ENCODE data around the gene NSMF. TPM values are rescaled to one million over a fixed set of nuclear protein-coding genes. Genes with fewer than 3 reads are reported as not detected.

Gene NSMF
- polyA plus RNA-seq, 1 donor (not counting 4 experiments of a cell fraction or from before 2014, with no cell fraction given): 29.5 TPM

DNA sequence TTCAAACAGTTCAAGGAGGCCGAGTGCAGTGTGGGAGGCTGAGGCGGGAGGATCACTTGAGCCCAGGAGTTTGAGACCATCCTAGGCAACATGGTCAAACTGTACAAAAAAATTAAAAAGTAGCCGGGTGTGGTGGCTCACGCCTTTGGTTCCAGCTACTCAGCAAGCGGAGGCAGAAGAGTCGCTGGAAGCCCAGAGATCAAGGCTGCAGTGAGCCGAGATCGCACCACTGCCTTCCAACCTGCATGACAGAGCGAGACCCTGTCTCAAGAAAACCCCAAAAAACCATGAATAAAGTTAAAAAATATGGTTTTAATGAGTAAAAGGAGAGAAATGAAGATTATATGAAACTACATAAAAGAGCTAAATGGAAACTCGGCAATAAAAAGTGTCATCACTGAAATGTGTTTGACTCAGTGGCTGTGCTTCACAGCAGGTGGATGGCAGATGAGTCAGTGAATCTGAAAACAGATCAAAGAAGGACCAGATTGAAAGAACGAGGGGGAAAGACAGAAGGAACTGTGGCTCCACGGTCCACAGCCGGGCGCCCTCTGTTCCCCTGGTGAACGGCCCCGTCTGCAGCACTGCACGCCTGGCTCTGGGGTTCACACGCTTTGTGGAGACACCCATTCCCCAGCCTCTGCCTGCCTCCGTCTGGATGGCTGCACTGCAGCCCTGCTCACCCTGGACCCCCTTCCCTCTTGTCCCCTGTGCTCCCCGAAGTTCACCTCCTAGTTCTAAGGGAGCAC lies 61.3 kb downstream of the NSMF start:
- Histone ChIP-seq H3K4me3 (ENCODE audit: control insufficient read depth in 2 of 3, extremely low read depth in 1 of 3, insufficient read depth in 2 of 3, low read depth in 1 of 3, low read length in 3 of 3) (no peak overlapping the region), H3K4me1 (ENCODE audit: control insufficient read depth, extremely low read depth, insufficient read depth, low read length) (no peaks in the 10 kb centered on the region), H2AFZ (ENCODE audit: control insufficient read depth, low read length) (no peak overlapping the region), H3K27me3 (ENCODE audit: control insufficient read depth, extremely low read depth, insufficient read depth, low read length) (no peaks in the 10 kb centered on the region), H3K79me2 (ENCODE audit: control insufficient read depth, insufficient read depth, low read length) (no peaks in the 10 kb centered on the region), H3K9ac (ENCODE audit: control insufficient read depth, extremely low read depth, insufficient read depth, low read length) (no peak overlapping the region), H3K36me3 (ENCODE audit: control insufficient read depth in 2 of 2, extremely low read depth in 1 of 2, insufficient read depth in 2 of 2, low read length in 2 of 2) (no peaks in the 10 kb centered on the region), H3K9me3 (ENCODE audit: control insufficient read depth, low read depth, low read length) (no peaks in the 10 kb centered on the region), H3K4me2 (ENCODE audit: control insufficient read depth, extremely low read depth, insufficient read depth, low read depth, low read length) (no peak overlapping the region), H3K27ac (ENCODE audit: control insufficient read depth, insufficient read depth, low read length) (no peak overlapping the region), H4K20me1 (ENCODE audit: control insufficient read depth, extremely low read depth, insufficient read depth, low read length) (no peaks in the 10 kb centered on the region), H3K9me1 (ENCODE audit: control insufficient read depth, extremely low read depth, insufficient read depth, low read length) (no peaks in the 10 kb centered on the region)
- TF ChIP-seq EZH2 (IDR thresholded peaks at IDR 0.05; ENCODE audit: low read length): no peak
- TF ChIP-seq, protein P1, sequence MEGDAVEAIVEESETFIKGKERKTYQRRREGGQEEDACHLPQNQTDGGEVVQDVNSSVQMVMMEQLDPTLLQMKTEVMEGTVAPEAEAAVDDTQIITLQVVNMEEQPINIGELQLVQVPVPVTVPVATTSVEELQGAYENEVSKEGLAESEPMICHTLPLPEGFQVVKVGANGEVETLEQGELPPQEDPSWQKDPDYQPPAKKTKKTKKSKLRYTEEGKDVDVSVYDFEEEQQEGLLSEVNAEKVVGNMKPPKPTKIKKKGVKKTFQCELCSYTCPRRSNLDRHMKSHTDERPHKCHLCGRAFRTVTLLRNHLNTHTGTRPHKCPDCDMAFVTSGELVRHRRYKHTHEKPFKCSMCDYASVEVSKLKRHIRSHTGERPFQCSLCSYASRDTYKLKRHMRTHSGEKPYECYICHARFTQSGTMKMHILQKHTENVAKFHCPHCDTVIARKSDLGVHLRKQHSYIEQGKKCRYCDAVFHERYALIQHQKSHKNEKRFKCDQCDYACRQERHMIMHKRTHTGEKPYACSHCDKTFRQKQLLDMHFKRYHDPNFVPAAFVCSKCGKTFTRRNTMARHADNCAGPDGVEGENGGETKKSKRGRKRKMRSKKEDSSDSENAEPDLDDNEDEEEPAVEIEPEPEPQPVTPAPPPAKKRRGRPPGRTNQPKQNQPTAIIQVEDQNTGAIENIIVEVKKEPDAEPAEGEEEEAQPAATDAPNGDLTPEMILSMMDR (optimal IDR thresholded peaks at IDR 0.05 in 1 of 3, IDR thresholded peaks at IDR 0.05 in 1 of 3, conservative IDR thresholded peaks at IDR 0.05 in 1 of 3; ENCODE audit: extremely low read depth in 1 of 3, insufficient read depth in 2 of 3, low read length in 3 of 3): no peak
- dilution Hi-C loops (cut with MboI; ENCODE audit: extremely low pct_ligation_motif_present, low sequenced_read_pairs): no loop called here
- FAIRE-seq (no peak), DNase-seq (ENCODE audit: low read depth, low spot score) (no peak)

Other genes with a start within 250 kb of the NSMF start
- 0.15 to 0.19 TPM in 2 of 3 replicates, not detected in the other for gene RNF208, start 237.1 kb downstream of the NSMF start, polyA plus RNA-seq
- gene CYSRT1, start 234.2 kb downstream of the NSMF start, polyA plus RNA-seq: 0.80 to 1.8 TPM (median 1.2 TPM) in 3 replicates
- gene RNF224, start 231.8 kb downstream of the NSMF start, polyA plus RNA-seq: not detected in 3 replicates
- gene SLC34A3, start 228.4 kb downstream of the NSMF start, polyA plus RNA-seq: 0.03 TPM in 1 of 3 replicates, not detected in the others
- gene TUBB4B, start 218.0 kb downstream of the NSMF start, polyA plus RNA-seq: 390 to 693 TPM (median 440 TPM) in 3 replicates
- not detected in 3 replicates for gene STPG3, start 208.0 kb downstream of the NSMF start, polyA plus RNA-seq
- gene NELFB, start 204.0 kb downstream of the NSMF start, polyA plus RNA-seq: 25.1 to 40.2 TPM (median 35.0 TPM) in 3 replicates
- 5.8 to 9.8 TPM (median 7.8 TPM) in 3 replicates for gene TOR4A, start 181.6 kb downstream of the NSMF start, polyA plus RNA-seq
- gene NRARP, start 157.1 kb downstream of the NSMF start, polyA plus RNA-seq: 0.43 to 2.4 TPM (median 2.2 TPM) in 3 replicates
- gene EXD3, start 36.2 kb downstream of the NSMF start, polyA plus RNA-seq: 1.5 to 5.4 TPM (median 1.9 TPM) in 3 replicates
- gene NOXA1, start 35.9 kb downstream of the NSMF start, polyA plus RNA-seq: 0.07 to 0.33 TPM (median 0.09 TPM) in 3 replicates
- not detected in 3 replicates for gene ENTPD8, start 18.0 kb downstream of the NSMF start, polyA plus RNA-seq
- gene PNPLA7, start 91.1 kb upstream of the NSMF start, polyA plus RNA-seq: 0.17 to 0.34 TPM (median 0.18 TPM) in 3 replicates
- 18.1 to 33.0 TPM (median 21.0 TPM) in 3 replicates for gene MRPL41, start 92.5 kb upstream of the NSMF start, polyA plus RNA-seq
- 25.3 to 32.4 TPM (median 26.2 TPM) in 3 replicates for gene DPH7, start 119.6 kb upstream of the NSMF start, polyA plus RNA-seq
- gene ZMYND19, start 131.2 kb upstream of the NSMF start, polyA plus RNA-seq: 25.8 to 28.1 TPM (median 27.8 TPM) in 3 replicates
- 94.7 to 163 TPM (median 102 TPM) in 3 replicates for gene ARRDC1, start 146.4 kb upstream of the NSMF start, polyA plus RNA-seq
- 25.4 to 34.0 TPM (median 25.9 TPM) in 3 replicates for gene EHMT1, start 159.7 kb upstream of the NSMF start, polyA plus RNA-seq

Measured in keratinocyte (primary cell).